ENCODE results near the gene WNT4. TPM values are rescaled to one million over a fixed set of nuclear protein-coding genes. Genes with fewer than 3 reads are reported as not detected.

The WNT4 gene
- total RNA-seq, 1 experiment from 2014 or later: 0.29 TPM

GRCh38 chr1:22129501-22130117, 13.3 kb downstream of the WNT4 start:
- no peak for DNase-seq (ENCODE audit: low read depth)

GRCh38 chr1:22128392-22128791, 14.5 kb downstream of the WNT4 start:
- DNase-seq (ENCODE audit: low read depth): no peak

- DNase-seq (ENCODE audit: low read depth): no peak
Measured at GRCh38 chr1:22127731-22128130, 15.2 kb downstream of the WNT4 start.

GRCh38 chr1:22127248-22127647, 15.6 kb downstream of the WNT4 start:
- no peak for DNase-seq (ENCODE audit: low read depth)

- no peak for DNase-seq (ENCODE audit: low read depth)
Measured at GRCh38 chr1:22126531-22126930, 16.4 kb downstream of the WNT4 start.

- DNase-seq (ENCODE audit: low read depth): no peak
Measured at GRCh38 chr1:22124592-22125229, 18.2 kb downstream of the WNT4 start.

- no peak for DNase-seq (ENCODE audit: low read depth)
Measured at GRCh38 chr1:22123901-22124404, 18.9 kb downstream of the WNT4 start.

- DNase-seq (ENCODE audit: low read depth): no peak
Measured at GRCh38 chr1:22123071-22123390, 19.9 kb downstream of the WNT4 start.

- no peak for DNase-seq (ENCODE audit: low read depth)
Measured at GRCh38 chr1:22122273-22123070, 20.4 kb downstream of the WNT4 start.

- DNase-seq (ENCODE audit: low read depth): no peak
Measured at GRCh38 chr1:22121421-22121911, 21.4 kb downstream of the WNT4 start.

GRCh38 chr1:22120469-22120790, 22.5 kb downstream of the WNT4 start:
- no peak for DNase-seq (ENCODE audit: low read depth)

GRCh38 chr1:22119626-22120468, 23.1 kb downstream of the WNT4 start:
- DNase-seq (ENCODE audit: low read depth): no peak

- DNase-seq (ENCODE audit: low read depth): no peak
Measured at GRCh38 chr1:22118291-22118992, 24.5 kb downstream of the WNT4 start.

GRCh38 chr1:22117851-22118250, 25.0 kb downstream of the WNT4 start:
- no peak for DNase-seq (ENCODE audit: low read depth)

GRCh38 chr1:22117238-22117637, 25.7 kb downstream of the WNT4 start:
- no peak for DNase-seq (ENCODE audit: low read depth)

GRCh38 chr1:22115286-22115685, 27.6 kb downstream of the WNT4 start:
- no peak for DNase-seq (ENCODE audit: low read depth)

GRCh38 chr1:22114083-22115012, 28.5 kb downstream of the WNT4 start:
- peak; percentile 40 for DNase-seq (ENCODE audit: low read depth)

- DNase-seq (ENCODE audit: low read depth): no peak
Measured at GRCh38 chr1:22112554-22112953, 30.3 kb downstream of the WNT4 start.

GRCh38 chr1:22111620-22112019, 31.3 kb downstream of the WNT4 start:
- DNase-seq (ENCODE audit: low read depth): no peak

GRCh38 chr1:22111115-22111514, 31.8 kb downstream of the WNT4 start:
- DNase-seq (ENCODE audit: low read depth): no peak

Measured in Daoy (cell line).